ENCODE results near the gene MCM3.
A peak's percentile ranks its signal among the peaks of the same experiment; 100 is the strongest.

The MCM3 gene

GRCh38 chr6:52301326-52301725 lies 16.8 kb upstream of the MCM3 start:
- DNase-seq = no peak

DNA sequence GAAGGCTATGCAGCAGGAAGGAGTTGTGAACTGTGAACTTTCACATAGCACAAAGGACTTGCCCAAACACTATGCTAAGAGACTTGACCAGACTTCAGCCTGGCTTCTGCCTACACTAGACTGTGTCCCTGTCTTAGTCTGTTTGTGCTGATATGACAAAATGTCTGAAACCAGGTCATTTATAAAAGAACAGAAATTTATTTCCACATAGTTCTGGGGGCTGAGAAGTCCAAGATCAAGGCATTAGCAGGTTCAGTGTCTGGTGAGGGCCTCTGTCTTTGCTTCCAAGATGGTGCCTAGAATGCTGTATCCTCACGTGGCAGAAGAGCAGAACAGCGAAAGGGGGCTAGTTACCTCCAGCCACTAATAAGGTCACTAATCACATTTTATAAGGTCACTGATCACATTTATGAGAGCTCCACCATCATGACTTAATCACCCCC lies 16.0 kb upstream of the MCM3 start:
- DNase-seq = no peak

DNA sequence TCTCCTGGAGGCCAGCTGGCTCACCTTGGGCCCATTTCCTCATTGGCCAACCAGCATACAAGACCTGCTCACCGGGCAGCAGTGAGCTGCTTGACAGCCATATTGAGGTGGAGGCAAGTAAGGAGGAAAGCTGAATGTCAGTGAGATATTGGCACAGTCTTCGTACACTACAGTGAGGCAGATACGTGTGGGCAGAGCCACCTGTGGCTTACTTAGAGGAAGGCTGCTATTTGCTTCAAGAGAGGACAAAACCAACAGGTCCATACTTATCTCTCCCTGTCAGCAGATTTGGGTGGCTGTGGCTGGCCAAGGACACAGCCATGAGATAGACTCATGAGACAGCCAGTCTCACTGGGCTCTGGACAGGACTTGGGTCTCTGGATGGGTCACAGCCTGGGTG lies 15.1 kb upstream of the MCM3 start:
- DNase-seq = no peak

GRCh38 chr6:52297433-52297832 lies 12.9 kb upstream of the MCM3 start:
- DNase-seq = no peak

DNA sequence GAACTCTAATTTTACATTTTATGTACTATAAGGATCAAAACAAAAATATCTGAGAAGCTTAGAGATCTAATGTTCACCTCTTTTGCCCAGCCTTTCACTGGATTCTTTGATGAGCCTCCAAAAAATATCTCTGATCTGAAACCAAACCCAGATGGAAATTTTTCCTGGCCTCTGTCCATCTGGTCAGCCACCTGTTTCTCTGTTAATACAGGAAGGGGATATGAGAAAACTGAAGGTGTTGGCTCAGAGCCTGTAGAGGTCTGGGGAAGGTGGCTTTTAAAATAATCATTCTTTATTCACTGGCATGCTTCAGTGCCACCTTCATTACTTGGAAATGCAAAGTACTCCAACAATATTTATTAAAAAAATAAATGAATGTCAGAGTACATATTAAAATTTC lies 8.5 kb upstream of the MCM3 start:
- no peak for DNase-seq

DNA sequence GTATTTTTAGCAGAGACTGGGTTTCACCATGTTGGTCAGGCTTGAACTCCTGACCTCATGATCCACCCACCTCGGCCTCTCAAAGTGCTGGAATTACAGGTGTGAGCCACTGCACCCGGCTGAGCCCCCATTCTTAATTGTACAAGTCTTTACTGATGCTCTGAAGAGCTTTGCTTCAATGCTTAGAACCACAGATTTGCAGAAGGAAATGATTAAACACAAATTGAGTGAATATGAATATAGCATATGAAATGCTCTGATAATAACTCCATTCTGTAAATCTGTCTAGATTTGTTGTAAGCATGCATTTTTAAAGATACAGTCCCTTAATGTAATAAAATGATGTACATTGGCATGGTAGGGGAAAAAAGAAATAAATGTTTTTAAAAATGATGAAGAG lies 4.3 kb upstream of the MCM3 start:
- DNase-seq = no peak

- no peak for DNase-seq
Observed at GRCh38 chr6:52288216-52288615, 3.7 kb upstream of the MCM3 start.

DNA sequence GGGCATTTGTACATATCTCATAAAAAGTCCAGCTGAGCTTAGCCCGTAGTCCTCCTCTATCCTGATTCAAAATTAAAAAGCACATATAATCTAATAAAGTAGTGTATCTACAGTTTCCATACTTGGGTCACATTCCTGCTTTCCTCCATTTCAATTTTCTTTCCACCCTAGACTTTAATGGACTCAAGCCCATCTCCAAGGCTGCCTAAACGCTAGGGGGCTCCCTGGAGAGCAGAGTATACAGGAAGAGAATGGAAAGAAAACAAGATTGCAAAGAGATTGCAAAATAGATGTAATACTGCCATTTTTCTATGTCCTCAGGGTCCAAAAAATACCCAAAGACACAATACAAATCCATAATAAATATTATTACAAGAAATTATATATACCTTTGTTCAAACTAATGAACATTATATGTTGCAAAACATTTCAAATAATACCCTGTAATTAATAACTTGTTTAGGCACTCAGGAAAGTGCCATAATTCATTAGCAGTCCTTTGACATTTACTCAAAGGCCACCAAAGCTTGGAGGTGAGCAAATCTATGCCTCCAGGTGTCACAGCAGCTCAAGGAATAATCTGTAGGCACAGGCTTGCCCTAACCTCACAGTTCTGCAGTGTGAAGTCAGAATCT lies 2.4 kb upstream of the MCM3 start:
- DNase-seq = peak in 1 of 4 experiments; percentile 24

DNA sequence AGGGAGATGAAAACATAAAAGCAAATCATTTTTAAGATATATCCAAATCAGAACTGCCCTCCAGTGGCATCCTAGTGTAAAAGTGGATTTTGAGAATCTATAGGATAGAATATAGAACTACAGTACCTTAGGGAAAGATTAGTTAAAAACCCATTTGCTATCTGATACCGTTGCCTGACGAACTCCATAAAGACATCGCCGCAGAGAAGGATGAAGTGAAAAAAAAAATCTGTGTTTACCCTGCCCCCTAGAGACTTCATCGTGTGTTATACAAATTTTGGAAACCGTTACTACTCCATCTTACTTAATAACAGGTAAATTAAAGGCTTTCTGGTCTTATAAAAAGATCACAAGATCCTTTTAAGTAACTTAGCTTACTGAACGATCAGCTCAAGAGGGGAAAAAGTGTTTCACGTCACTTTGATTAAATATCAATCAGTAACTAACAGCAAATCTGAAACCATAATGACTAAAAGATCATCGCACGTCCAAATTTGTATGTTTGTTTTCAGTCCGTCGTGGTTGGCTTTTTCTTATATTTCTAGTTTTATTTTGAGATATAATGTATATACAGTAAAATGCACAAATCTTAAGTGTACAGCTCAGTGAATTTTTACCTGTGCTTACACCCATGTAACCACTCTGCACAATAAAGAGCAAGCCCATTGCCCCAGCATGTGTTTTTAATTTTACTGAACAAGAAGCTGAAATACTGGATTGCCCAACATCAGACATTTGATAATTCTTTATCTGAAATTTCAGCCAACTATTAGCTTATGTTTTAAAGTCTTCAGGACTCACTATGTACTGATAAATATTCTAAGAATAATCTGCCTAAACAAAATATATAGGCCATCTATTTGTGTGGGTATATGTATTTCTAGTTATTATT lies 881 bp upstream of the MCM3 start:
- no peak for DNase-seq

- no peak for DNase-seq
Observed at GRCh38 chr6:52284131-52284459, 447 bp downstream of the MCM3 start.

- no peak for DNase-seq
Observed at GRCh38 chr6:52283111-52283510, 1.4 kb downstream of the MCM3 start.

- no peak for DNase-seq
Observed at GRCh38 chr6:52276130-52276529, 8.4 kb downstream of the MCM3 start.

DNA sequence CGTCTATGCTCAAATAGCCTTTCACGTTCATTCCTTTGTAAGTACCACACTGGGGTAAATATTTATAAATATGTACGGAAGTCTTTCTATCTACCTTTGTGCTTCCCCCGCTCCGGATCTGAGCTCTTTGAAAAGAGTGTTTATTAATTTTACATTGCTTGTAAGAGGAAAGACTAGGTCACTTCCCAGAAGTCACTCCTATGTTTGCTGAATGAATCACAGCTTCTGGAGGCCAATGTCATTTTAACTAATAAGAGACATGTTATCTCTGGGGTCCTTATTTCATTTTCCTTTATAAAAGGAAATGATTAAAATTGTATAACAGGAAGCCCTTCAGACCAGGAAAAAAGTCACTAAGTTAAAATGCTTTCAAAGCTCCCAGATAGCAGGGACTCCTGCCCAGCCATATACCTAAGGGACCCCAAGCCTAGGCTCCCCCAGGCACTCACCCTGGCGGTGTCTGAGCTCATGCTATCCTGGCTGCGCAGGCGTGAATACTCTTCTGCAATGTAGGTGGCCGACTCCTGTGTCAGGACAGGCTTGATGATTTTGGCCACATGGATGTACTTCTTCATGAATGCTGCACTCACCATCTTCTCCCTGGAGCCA lies 12.6 kb downstream of the MCM3 start:
- no peak for DNase-seq

DNA sequence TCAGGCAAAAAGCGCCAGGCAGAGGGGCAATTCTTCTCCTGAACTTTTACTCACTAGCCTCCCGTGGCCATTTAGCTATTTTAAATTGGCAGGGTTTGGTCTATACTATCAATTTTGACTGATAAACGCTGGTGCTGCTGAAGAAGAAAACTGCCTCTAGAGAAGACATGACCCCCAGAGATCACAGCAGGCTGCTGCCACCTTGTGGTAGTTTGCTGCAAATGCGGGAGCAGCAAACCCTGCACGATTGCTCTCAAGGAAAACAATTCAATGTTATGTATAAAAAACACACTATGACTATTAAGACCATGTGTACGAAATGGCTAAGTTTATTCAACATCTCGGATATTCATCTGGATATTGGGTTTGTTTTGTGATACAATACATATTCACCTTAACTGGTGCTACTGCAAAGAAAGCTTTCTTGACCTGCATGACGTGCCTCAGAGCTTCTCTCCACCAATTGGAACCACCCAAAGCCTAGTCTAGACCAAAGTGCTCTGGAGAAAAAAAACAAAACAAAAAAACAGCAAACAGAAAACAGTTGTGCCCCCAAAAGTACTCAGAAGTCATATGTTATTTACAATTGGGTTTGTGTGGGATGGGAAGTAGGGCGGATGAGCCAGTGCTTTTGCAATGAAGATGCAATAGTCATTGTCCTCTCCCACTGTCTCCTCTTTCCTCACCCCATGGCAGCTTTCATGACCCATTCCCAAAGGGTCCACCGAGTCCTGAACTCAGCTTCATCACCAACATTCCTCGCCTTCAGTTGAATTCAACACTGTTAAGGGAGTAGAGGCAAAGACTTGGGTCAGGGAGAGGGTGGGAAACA lies 20.6 kb downstream of the MCM3 start:
- peak; percentile 13 to 37 (median 22) for DNase-seq

- no peak for DNase-seq
Observed at GRCh38 chr6:52262620-52263344, 21.8 kb downstream of the MCM3 start.

DNA sequence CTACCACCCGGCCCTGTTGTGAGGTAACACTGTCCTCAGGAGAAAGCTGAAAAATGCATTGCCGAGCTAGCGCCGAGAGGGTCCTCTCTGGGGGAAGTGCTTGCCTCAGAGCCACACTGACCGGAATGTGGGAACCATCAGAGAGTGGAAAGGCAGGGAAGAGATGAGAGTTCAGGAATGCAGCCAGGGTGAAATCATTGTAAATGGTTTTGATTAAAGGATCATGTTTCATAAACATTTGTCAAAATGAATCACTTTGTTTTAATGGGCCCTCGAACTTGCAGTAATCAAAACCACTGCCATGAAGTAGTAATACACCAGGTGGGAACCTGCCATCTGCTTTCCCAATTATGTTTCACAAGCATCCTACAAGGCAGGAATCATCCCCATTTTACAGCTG lies 23.3 kb downstream of the MCM3 start:
- no peak for DNase-seq

- DNase-seq = no peak
Observed at GRCh38 chr6:52260634-52261033, 23.9 kb downstream of the MCM3 start.

- no peak for DNase-seq
Observed at GRCh38 chr6:52255434-52255833, 29.1 kb downstream of the MCM3 start.

GRCh38 chr6:52254731-52255378 lies 29.7 kb downstream of the MCM3 start:
- DNase-seq = no peak

GRCh38 chr6:52253494-52253893 lies 31.0 kb downstream of the MCM3 start:
- no peak for DNase-seq

DNA sequence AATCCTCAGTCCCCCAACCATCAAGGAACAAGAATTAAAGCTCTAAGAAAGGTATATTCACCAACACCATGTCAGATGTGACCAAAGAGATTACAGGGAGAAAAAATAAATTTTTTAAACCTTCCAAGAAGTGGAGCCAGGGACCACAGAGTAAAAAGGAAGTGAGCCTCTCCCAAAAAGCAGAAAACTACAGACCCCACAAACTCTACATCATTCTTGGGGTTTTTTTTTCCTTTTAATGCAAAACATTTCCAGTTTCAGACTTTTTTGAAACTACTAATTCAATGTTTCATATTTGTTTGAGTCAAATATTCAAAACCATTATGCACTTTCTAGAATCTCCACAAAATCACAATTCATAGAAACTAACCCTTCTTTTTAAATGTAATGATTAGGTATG lies 33.4 kb downstream of the MCM3 start:
- DNase-seq = no peak

GRCh38 chr6:52249078-52249477 lies 35.5 kb downstream of the MCM3 start:
- no peak for DNase-seq

Data from activated CD4-positive, CD25-positive, alpha-beta regulatory T cell (primary cell).